Mesodermal cell (in vitro differentiated cells): Measurements from ENCODE around the gene RFX4.

Experiments
- H3K27ac ChIP-seq: 2 replicates; pipeline ENCODE4 v1.7.0; 2013; ENCODE audit warnings: mild to moderate bottlenecking, low read depth, low read length, moderate library complexity; ENCODE audit not compliant: severe bottlenecking
- H3K36me3 ChIP-seq: 2 replicates; pipeline ENCODE4 v1.7.1; 2013; ENCODE audit warnings: mild to moderate bottlenecking, low read length, moderate library complexity; ENCODE audit not compliant: control insufficient read depth, insufficient read depth
- H3K4me1 ChIP-seq: one replicate; pipeline ENCODE4 v1.7.1; 2013; ENCODE audit warnings: mild to moderate bottlenecking, low read length; ENCODE audit not compliant: insufficient read depth, control insufficient read depth, poor library complexity, severe bottlenecking
- H3K4me3 ChIP-seq: 2 replicates; pipeline ENCODE4 v1.7.0; 2013; ENCODE audit warnings: low read length, control low read depth, mild to moderate bottlenecking; ENCODE audit not compliant: insufficient read depth, poor library complexity, severe bottlenecking; ENCODE audit errors: extremely low read depth
- H3K9me3 ChIP-seq: 2 replicates; pipeline ENCODE4 v1.7.1; 2013; ENCODE audit warnings: mild to moderate bottlenecking, low read length, moderate library complexity; ENCODE audit not compliant: control insufficient read depth
- WGBS, 2 experiments: methylation state at CpG; one replicate each; pipeline ENCODE4 v1.1.5; 2013; ENCODE audit warnings: missing lambda C conversion rate in 2 of 2; ENCODE audit not compliant: insufficient coverage in 2 of 2; 5-methylcytosine and 5-hydroxymethylcytosine counted together

The RFX4 gene

GRCh38 chr12:106629797-106630659 lies 47.2 kb downstream of the RFX4 start:
- H3K9me3 ChIP-seq: no peaks in the 10 kb centered on the region

GRCh38 chr12:106631150-106631549 lies 48.3 kb downstream of the RFX4 start:
- no peak overlapping the region for H3K27ac ChIP-seq
- H3K36me3 ChIP-seq: no peaks in the 10 kb centered on the region
- no peak overlapping the region for H3K4me3 ChIP-seq
- peaks cover 6% of the 10 kb centered on the region for H3K4me1 ChIP-seq
- H3K9me3 ChIP-seq: no peaks in the 10 kb centered on the region
- WGBS, 2 experiments: 68 to 77% methylated on average over 2 to 3 of the region's 3 CpGs

More at GRCh38 chr12:106629797-106630659, 47.2 kb downstream of the RFX4 start:
- no peaks in the 10 kb centered on the region for H3K36me3 ChIP-seq
- no peak overlapping the region for H3K4me3 ChIP-seq
- WGBS, 2 experiments: 79 to 97% methylated on average over 6 to 9 of the region's 12 CpGs
- H3K27ac ChIP-seq: no peak overlapping the region
- peaks cover 6% of the 10 kb centered on the region for H3K4me1 ChIP-seq

- Histone ChIP-seq H3K4me3 (no peak overlapping the region), H3K9me3 (no peaks in the 10 kb centered on the region), H3K4me1 (peaks cover 6% of the 10 kb centered on the region), H3K36me3 (no peaks in the 10 kb centered on the region), H3K27ac (no peak overlapping the region)
- WGBS, 2 experiments: 83 to 100% methylated on average over 1 of the region's 2 CpGs
Measured at GRCh38 chr12:106631797-106632196, 49.0 kb downstream of the RFX4 start.

DNA sequence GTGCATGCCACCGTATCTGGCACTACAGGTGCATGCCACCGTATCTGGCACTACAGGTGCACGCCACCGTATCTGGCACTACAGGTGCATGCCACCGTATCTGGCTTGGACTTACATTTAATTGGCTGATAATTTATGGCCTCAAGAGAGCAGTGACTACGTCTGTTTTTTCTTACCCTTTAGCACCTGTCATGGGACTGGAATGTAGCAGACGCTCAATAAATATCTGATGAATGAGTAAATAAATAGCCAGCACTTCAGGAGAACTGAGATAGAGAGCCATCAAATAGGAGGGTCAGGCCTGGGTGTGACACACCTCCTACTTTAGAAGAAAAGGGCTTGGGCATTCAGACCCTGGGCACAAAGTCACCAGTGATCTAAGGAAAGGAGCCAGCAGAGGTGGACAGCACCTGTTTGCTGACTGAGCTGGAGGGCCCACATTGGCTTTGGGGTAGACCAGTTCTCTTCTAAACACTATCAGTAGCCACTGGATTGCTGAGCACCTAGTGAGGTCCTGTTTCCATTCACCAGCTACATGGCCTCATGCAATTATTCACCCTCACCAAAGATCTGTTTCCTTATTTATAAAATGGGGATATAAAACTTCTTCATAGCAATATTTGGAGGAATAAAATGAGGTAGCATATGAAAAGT lies 50.1 kb downstream of the RFX4 start:
- Histone ChIP-seq H3K36me3 (no peaks in the 10 kb centered on the region), H3K4me1 (peaks cover 6% of the 10 kb centered on the region), H3K27ac (no peak overlapping the region), H3K4me3 (no peak overlapping the region), H3K9me3 (no peaks in the 10 kb centered on the region)
- WGBS, 2 experiments: 92 to 93% methylated on average over 6 to 7 of the region's 7 CpGs

GRCh38 chr12:106633451-106633823 lies 50.6 kb downstream of the RFX4 start:
- 86 to 92% methylated on average over 1 of the region's 1 CpG for WGBS, 2 experiments
- H3K36me3 ChIP-seq: no peaks in the 10 kb centered on the region
- H3K27ac ChIP-seq: no peak overlapping the region
- no peaks in the 10 kb centered on the region for H3K9me3 ChIP-seq
- H3K4me1 ChIP-seq: peaks cover 6% of the 10 kb centered on the region
- no peak overlapping the region for H3K4me3 ChIP-seq

- Histone ChIP-seq H3K4me3 (no peak overlapping the region), H3K36me3 (no peaks in the 10 kb centered on the region), H3K27ac (no peak overlapping the region), H3K9me3 (no peaks in the 10 kb centered on the region), H3K4me1 (peaks cover 6% of the 10 kb centered on the region)
- whole genome bisulfite sequencing, 2 experiments: 82 to 83% methylated on average over 2 to 3 of the region's 7 CpGs
Measured at GRCh38 chr12:106634206-106634605, 51.4 kb downstream of the RFX4 start.

DNA sequence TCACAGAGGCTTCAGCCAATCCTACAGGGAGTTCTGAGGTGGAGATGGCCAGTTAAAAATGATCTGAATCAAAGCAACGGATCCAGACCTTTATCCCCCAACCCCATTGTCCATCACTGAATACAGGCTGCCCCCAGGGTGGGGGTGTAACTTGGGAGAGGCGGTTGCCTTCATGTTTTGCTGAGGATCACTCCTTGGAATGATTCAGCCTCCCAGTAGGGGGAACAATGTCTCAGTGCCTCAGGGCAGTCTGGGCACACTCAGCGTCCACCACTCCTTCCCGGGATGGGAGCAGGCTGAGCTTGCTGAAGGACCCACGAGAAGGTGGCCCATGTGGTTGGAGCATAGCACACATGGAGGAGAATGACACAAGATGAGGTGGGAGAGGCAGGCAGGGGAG lies 60.2 kb downstream of the RFX4 start:
- H3K9me3 ChIP-seq: no peaks in the 10 kb centered on the region
- no peaks in the 10 kb centered on the region for H3K36me3 ChIP-seq
- H3K4me3 ChIP-seq: no peak overlapping the region
- 52 to 54% methylated on average over 3 to 4 of the region's 5 CpGs for WGBS, 2 experiments
- no peak overlapping the region for H3K27ac ChIP-seq
- no peaks in the 10 kb centered on the region for H3K4me1 ChIP-seq

DNA sequence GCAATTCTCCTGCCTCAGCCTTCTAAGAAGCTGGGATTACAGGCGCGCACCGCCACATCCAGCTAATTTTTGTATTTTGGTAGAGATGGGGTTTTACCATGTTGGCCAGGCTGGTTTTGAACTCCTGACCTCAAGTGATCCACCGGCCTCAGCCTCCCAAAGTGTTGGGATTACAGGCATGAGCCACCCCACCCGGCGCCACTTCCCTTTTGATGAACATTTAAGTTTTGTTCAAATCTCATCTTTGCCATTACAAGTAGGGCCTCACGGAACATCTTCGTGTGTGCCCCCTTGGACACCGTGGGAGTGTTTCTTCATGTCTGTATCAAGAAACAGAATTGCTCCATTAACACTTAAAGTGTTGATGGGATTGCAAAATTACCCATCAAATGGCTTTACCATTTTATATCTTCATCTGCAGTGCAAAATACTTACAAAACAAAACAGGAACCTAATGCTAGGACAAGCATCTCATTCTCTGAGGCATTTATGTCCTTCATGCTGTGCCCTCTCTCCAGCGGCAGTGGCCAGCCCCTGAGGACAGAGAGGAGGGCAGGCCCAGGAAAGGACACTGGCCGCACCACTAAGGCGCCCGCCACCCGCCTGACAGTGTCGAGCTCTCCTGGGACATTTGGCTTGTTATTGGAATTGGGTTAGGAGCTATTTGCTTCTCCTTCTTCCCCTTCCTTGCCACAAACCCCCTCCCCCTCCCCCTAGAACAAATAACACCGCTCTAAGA lies 61.7 kb downstream of the RFX4 start:
- Histone ChIP-seq H3K4me1 (no peaks in the 10 kb centered on the region), H3K4me3 (no peak overlapping the region), H3K36me3 (no peaks in the 10 kb centered on the region), H3K27ac (no peak overlapping the region), H3K9me3 (no peaks in the 10 kb centered on the region)
- 85 to 95% methylated on average over 5 to 9 of the region's 16 CpGs for WGBS, 2 experiments

DNA sequence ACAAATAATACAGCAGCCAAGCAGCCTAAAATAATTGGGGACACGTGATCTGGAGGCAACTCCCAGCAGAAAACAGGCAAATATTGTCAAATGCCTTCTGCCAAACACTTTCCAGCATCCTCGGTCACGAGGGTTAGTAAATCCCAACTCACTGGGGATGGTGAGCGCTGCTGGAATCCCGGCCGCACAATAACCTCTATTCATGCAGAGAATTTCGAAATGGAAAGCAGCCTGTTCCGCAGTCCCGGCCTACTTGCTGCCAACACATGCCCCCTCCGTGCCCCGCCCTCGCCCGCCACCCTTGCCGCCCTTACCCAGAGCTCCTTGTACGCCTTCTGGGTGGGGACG lies 62.2 kb downstream of the RFX4 start:
- no peak overlapping the region for H3K27ac ChIP-seq
- H3K4me3 ChIP-seq: no peak overlapping the region
- WGBS, 2 experiments: 91% methylated on average over 12 to 15 of the region's 16 CpGs
- H3K36me3 ChIP-seq: no peaks in the 10 kb centered on the region
- H3K4me1 ChIP-seq: no peaks in the 10 kb centered on the region
- H3K9me3 ChIP-seq: no peaks in the 10 kb centered on the region

- no peak overlapping the region for H3K4me3 ChIP-seq
- no peaks in the 10 kb centered on the region for H3K4me1 ChIP-seq
- 84 to 88% methylated on average over 3 to 5 of the region's 6 CpGs for WGBS, 2 experiments
- no peak overlapping the region for H3K27ac ChIP-seq
- no peaks in the 10 kb centered on the region for H3K36me3 ChIP-seq
- H3K9me3 ChIP-seq: no peaks in the 10 kb centered on the region
Measured at GRCh38 chr12:106645465-106646330, 62.9 kb downstream of the RFX4 start.
